Osteoblast (primary cell): ENCODE data around the gene PHACTR2. TPM values are rescaled to one million over a fixed set of nuclear protein-coding genes. Genes with fewer than 3 reads are reported as not detected.

ENCODE experiments used
- DNase-seq: peaks from one replicate; pipeline ENCODE4 v3.0.0; 2011; ENCODE audit warnings: low spot score, mixed read lengths; ENCODE audit not compliant: insufficient read length; ENCODE audit errors: missing footprints
- H2AFZ ChIP-seq: 2 replicates; pipeline ENCODE4 v1.6.0; 2011; ENCODE audit warnings: mild to moderate bottlenecking, low read length
- H3K27ac ChIP-seq: 2 replicates; pipeline ENCODE4 v1.5.1; 2011; ENCODE audit warnings: mild to moderate bottlenecking, low read depth, low read length, moderate library complexity
- H3K27me3 ChIP-seq: 2 replicates; pipeline ENCODE4 v1.6.0; 2012; ENCODE audit warnings: mild to moderate bottlenecking, control low read depth, inconsistent platforms, low read length, moderate library complexity; ENCODE audit not compliant: insufficient read depth
- H3K36me3 ChIP-seq: 2 replicates; pipeline ENCODE4 v1.5.1; 2011; ENCODE audit warnings: mild to moderate bottlenecking, low read length, control low read depth, moderate library complexity; ENCODE audit not compliant: insufficient read depth
- H3K4me1 ChIP-seq: 2 replicates; pipeline ENCODE4 v1.5.1; 2011; ENCODE audit warnings: mild to moderate bottlenecking, low read length, control low read depth, moderate library complexity; ENCODE audit not compliant: insufficient read depth
- H3K4me2 ChIP-seq: 2 replicates; pipeline ENCODE4 v1.6.0; 2011; ENCODE audit warnings: mild to moderate bottlenecking, low read length; ENCODE audit not compliant: insufficient read depth
- H3K4me3 ChIP-seq: fragments of 200-600 bp; sonication (generic); 3 replicates; pipeline ENCODE4 v1.5.1; 2012; ENCODE audit warnings: mild to moderate bottlenecking, low read length, inconsistent platforms; ENCODE audit not compliant: insufficient read depth
- H3K79me2 ChIP-seq: 2 replicates; pipeline ENCODE4 v1.6.0; 2012; ENCODE audit warnings: mild to moderate bottlenecking, low read length, control low read depth, inconsistent platforms; ENCODE audit not compliant: insufficient read depth
- H3K9me3 ChIP-seq: 2 replicates; pipeline ENCODE4 v1.5.1; 2011; ENCODE audit warnings: low read depth, low read length, control low read depth
- H4K20me1 ChIP-seq: 2 replicates; pipeline ENCODE4 v1.6.0; 2012; ENCODE audit warnings: mild to moderate bottlenecking, low read length, control low read depth; ENCODE audit not compliant: insufficient read depth
- total RNA-seq: library from RNA; depleted of rRNA; stranded (reverse); fragments of >200 nt; gene quantifications from 2 replicates; pipeline ENCODE4 v1.2.3, GENCODE V29; 2012
- TF ChIP-seq, protein P1 (sequence below): IDR thresholded peaks from 2 replicates; pipeline ENCODE4 v1.5.1; 2011; ENCODE audit warnings: mild to moderate bottlenecking, low read depth, low read length, moderate library complexity; ENCODE audit errors: extremely low read depth

PHACTR2 gene
- total RNA-seq, 1 donor, result 71.7 TPM

DNA sequence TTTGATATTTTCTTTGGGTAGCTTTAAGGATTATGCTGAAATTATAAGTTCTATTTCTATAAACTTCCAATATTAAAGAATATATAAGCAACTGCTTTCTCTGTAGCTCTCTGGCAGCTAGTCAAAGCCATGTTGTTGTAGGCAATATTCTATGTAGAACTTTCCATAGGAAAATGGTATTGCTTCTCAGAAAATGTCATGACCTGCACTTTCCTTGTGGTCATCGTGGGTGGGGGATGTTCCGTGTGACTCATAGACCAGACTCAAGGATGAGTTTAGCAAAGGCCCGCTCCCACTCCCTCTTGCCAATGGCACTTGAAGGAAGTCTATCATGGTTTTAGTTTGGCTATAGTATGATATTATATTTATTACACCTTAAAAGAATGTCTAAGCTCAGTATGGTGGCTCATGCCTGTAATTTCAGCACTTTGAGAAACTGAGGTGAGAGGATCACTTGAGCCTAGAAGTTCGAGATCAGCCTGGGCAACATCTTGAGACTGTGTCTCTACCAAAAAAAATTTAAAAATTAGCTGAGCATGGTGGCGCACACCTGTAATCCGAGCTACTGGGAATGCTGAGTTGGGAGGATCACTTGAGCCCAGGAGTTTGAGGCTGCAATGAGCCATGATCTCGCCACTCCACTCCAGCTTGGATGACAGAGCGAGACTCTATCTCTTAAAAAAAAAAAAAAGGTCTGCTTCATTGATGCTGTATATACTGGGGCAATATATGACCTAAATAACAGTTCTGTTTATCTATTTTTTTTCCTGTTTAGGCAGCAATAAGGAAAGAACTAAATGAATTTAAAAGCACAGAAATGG, 128.7 kb downstream of the PHACTR2 start:
- Histone ChIP-seq H3K27me3 (no peaks in the 10 kb centered on the region), H3K4me2 (peak overlapping the region; percentile 49), H2AFZ (no peak overlapping the region), H3K27ac (peak overlapping the region; percentile 89), H3K79me2 (no peaks in the 10 kb centered on the region), H3K36me3 (peaks cover 3% of the 10 kb centered on the region), H3K9me3 (no peaks in the 10 kb centered on the region), H4K20me1 (no peaks in the 10 kb centered on the region), H3K4me1 (peaks cover 47% of the 10 kb centered on the region), H3K4me3 (no peak overlapping the region)
- TF ChIP-seq, protein P1, sequence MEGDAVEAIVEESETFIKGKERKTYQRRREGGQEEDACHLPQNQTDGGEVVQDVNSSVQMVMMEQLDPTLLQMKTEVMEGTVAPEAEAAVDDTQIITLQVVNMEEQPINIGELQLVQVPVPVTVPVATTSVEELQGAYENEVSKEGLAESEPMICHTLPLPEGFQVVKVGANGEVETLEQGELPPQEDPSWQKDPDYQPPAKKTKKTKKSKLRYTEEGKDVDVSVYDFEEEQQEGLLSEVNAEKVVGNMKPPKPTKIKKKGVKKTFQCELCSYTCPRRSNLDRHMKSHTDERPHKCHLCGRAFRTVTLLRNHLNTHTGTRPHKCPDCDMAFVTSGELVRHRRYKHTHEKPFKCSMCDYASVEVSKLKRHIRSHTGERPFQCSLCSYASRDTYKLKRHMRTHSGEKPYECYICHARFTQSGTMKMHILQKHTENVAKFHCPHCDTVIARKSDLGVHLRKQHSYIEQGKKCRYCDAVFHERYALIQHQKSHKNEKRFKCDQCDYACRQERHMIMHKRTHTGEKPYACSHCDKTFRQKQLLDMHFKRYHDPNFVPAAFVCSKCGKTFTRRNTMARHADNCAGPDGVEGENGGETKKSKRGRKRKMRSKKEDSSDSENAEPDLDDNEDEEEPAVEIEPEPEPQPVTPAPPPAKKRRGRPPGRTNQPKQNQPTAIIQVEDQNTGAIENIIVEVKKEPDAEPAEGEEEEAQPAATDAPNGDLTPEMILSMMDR, result no peak
- DNase-seq, result peak; percentile 78

DNA sequence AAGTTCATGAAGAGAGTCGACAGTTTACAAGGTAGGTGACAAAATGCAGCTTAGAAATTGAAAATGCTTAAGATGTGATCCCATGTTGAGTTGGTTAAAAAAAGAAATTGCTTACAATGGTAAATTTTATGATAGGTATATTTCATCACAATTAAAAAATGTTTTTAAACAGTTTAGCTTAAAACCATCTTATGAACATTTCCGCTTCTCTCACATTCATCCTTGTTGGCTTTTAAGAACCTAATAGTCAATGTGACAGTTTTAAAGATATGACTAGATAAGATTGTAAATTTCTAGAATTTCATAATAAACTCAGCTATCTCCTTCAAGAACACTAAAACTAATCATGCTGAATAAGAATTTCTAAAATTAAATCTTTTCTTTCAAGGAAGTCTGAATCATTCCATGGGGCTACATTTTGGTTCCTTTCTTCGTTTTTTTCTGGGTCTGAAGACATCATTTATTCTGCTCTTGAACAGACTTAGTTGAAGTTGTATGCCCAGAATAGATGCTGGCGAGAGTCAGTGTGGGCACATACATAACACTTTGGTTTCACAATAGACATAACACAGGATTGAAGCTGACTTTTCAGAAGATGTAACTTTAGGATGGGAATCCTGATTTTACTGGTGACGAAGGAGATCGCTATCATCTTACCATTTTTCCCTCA, 129.5 kb downstream of the PHACTR2 start:
- H3K36me3 ChIP-seq, result peaks cover 3% of the 10 kb centered on the region
- H3K27me3 ChIP-seq, result no peaks in the 10 kb centered on the region
- H4K20me1 ChIP-seq, result no peaks in the 10 kb centered on the region
- no peak overlapping the region for H2AFZ ChIP-seq
- no peaks in the 10 kb centered on the region for H3K79me2 ChIP-seq
- H3K27ac ChIP-seq, result peak overlapping the region; percentile 89
- TF ChIP-seq, protein P1, result no peak
- H3K4me3 ChIP-seq, result no peak overlapping the region
- H3K4me2 ChIP-seq, result no peak overlapping the region
- DNase-seq, result no peak
- H3K4me1 ChIP-seq, result peaks cover 53% of the 10 kb centered on the region
- H3K9me3 ChIP-seq, result no peaks in the 10 kb centered on the region

DNA sequence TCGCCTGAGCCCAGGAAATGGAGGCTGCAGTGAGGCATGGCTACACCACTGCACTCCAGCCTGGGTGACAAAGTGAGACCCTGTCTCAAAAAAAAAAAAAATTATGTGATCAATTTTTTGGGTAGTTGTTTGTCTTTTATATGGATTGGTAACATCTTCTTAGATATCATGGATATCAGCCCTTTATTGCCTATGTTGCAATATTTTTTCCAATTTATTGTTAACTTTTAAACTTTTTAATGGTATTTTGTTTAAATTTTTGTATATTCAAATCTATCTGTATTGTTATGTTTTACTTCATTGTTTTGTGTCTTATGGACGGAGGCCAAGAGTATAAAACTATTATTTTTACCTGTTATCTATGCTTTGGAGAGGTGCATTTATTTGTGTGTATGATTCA, 133.0 kb downstream of the PHACTR2 start:
- Histone ChIP-seq H3K36me3 (peaks cover 3% of the 10 kb centered on the region), H3K4me3 (no peak overlapping the region), H3K4me2 (no peak overlapping the region), H3K27me3 (no peaks in the 10 kb centered on the region), H3K4me1 (peaks cover 26% of the 10 kb centered on the region), H4K20me1 (no peaks in the 10 kb centered on the region), H3K9me3 (no peaks in the 10 kb centered on the region), H2AFZ (no peak overlapping the region), H3K27ac (no peak overlapping the region), H3K79me2 (no peaks in the 10 kb centered on the region)
- no peak for DNase-seq
- TF ChIP-seq, protein P1, result no peak

DNA sequence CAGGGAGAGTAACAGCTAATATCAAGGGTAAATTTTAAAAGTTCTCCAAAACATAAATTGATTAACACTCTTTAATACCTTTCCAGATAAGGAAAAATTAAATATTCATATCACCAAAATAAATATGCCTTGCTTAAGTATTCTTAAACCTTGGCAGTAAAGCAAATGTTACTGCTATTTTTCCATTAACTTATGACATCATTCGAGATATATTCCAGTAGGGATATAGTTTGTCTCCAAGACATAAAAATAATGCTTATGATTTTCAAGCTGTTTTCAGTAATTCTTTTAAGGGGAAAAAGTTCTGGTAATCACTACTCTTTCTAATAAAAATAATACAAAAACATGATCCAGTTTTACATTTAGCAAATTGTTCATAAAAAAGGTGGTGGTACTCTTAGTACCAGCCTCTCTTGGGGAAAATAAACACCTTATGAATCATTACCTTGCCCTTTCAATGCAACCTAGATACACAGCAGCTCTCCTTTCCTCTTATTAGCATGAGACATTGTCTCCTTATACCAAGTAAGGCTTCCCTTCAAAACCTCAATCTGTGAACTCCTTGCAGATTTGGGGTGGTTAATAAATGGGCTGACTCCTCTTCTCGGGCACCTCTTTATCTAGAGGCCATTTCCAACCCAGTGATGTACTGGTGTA, 133.9 kb downstream of the PHACTR2 start:
- no peaks in the 10 kb centered on the region for H4K20me1 ChIP-seq

More for the DNA sequence above, 133.9 kb downstream of the PHACTR2 start:
- TF ChIP-seq, protein P1, result no peak
- Histone ChIP-seq H3K36me3 (peaks cover 3% of the 10 kb centered on the region), H3K27ac (no peak overlapping the region), H3K4me2 (no peak overlapping the region), H3K4me1 (peaks cover 18% of the 10 kb centered on the region), H3K4me3 (no peak overlapping the region), H2AFZ (no peak overlapping the region), H3K9me3 (no peaks in the 10 kb centered on the region), H3K27me3 (no peaks in the 10 kb centered on the region), H3K79me2 (no peaks in the 10 kb centered on the region)
- DNase-seq, result peak; percentile 22
